Heart right ventricle (tissue), 16 donors: ENCODE measurements around the gene PLCH1. TPM values are rescaled to one million over a fixed set of nuclear protein-coding genes. Genes with fewer than 3 reads are reported as not detected.

Source experiments
- ATAC-seq, 8 donors: fragments of 200-7000 bp; cut with Tn5 transposase; one replicate each; pipeline ENCODE4 v1.9.1; 2020; ENCODE audit warnings: mild to moderate bottlenecking in 8 of 8, moderate library complexity in 8 of 8, moderate number of reproducible peaks in 1 of 8
- DNase-seq, 2 donors: peaks; one replicate each; pipeline ENCODE4 v3.0.0-alpha.2; 2020
- H3K27ac ChIP-seq, 10 donors: fragments of 200-600 bp; sonication (generic) in 2 of 10; one replicate each; pipeline versions ENCODE4 v1.5.0 to v1.8.0; 2020 to 2022; ENCODE audit warnings: mild to moderate bottlenecking in 3 of 10
- H3K27me3 ChIP-seq, 7 donors: fragments of 200-600 bp; one replicate each; pipeline ENCODE4 v1.8.0; 2021 to 2022; ENCODE audit warnings: mild to moderate bottlenecking in 2 of 7
- H3K36me3 ChIP-seq, 9 donors: fragments of 200-600 bp; sonication (generic) in 1 of 9; one replicate each; pipeline versions ENCODE4 v1.5.0 to v1.8.0; 2020 to 2022; ENCODE audit warnings: mild to moderate bottlenecking in 2 of 9
- H3K4me1 ChIP-seq, 9 donors: fragments of 200-600 bp; sonication (generic) in 1 of 9; one replicate each; pipeline versions ENCODE4 v1.5.0 to v1.8.0; 2020 to 2022; ENCODE audit warnings: mild to moderate bottlenecking in 4 of 9
- H3K4me3 ChIP-seq, 10 donors: fragments of 200-600 bp; sonication (generic) in 2 of 10; one replicate each; pipeline versions ENCODE4 v1.5.0 to v1.8.0; 2020 to 2022; ENCODE audit warnings: mild to moderate bottlenecking in 7 of 10, moderate library complexity in 2 of 10
- H3K9me3 ChIP-seq, 11 donors: fragments of 200-600 bp in 10 of 11; sonication (generic) in 2 of 11; one replicate each; pipeline versions ENCODE4 v1.5.0 to v1.8.0; 2013 to 2022; ENCODE audit warnings: mild to moderate bottlenecking in 2 of 11, control low read depth in 1 of 11, moderate library complexity in 1 of 11
- WGBS, 2 donors: extraction: QIAGEN DNeasy Blood & Tissue Kit; methylation state at CpG; one replicate each; pipeline ENCODE4 v1.1.7; 2013; ENCODE audit warnings: inconsistent platforms in 1 of 2; 5-methylcytosine and 5-hydroxymethylcytosine counted together
- intact Hi-C, 10 donors: fragments of 100-400 bp; cut with DNase I; formaldehyde crosslinking; loops; one replicate each; pipeline versions ENCODE4 v1.11.1 to v1.14.2; 2022
- polyA plus RNA-seq, 2 donors: library from polyadenylated mRNA; stranded (reverse); fragments of 200-250 nt; gene quantifications; one replicate each; pipeline ENCODE4 v1.2.3, GENCODE V29; 2013
- total RNA-seq, 10 donors: library from RNA; stranded (reverse); fragmentation: NEBNext Ultra II Directional in 3 of 10; extraction: Animal tissue kit (Norgen Biotek cat#: 25700) in 3 of 10; gene quantifications; one replicate each; pipeline versions ENCODE4 v1.2.1 to v1.2.4, GENCODE V29; 2021 to 2023
- TF ChIP-seq, protein P1 (sequence below), 9 donors: fragments of 200-600 bp; sonication (generic) in 2 of 9; IDR thresholded peaks; one replicate each; pipeline versions ENCODE4 v1.5.0 to v1.8.0; 2021 to 2022; ENCODE audit warnings: antibody characterized with exemption in 9 of 9, mild to moderate bottlenecking in 5 of 9, moderate library complexity in 1 of 9
- donor health status: Arrhythmogenic right ventricular cardiomyopathy.
- donor health status: ischemic (EF 13 %, LVEDD 7.1; RV severe dilation, severe dysfunction).
- donor health status: healthy with polysubstance abuse.
- donor health status: DM: no; HTN: yes; CAD: no.
- donor health status: DM: no; HTN: no; CAD: no.
- donor health status: ischemic (EF 25% LVEDD 6.9; RV normal size, moderate dysfunction).
- donor health status: ischemic (EF 25% LVEDD 5.7; RV mildly dilated, moderate dysfunction).
- donor health status: healthy.
- donor health status: DM: yes; HTN: yes; CAD: no.
- donor health status: Ischemic cardiomyopathy.
- donor health status: ischemic (EF 35%, LVEDD 5.7; RV mildly dilated, moderate dysfunction).
- donor health status: nonischemic (EF 11% LVEDD 7.7; RV severe dilation, severe dysfunction).
- donor health status: DM: yes; HTN: yes; CAD: no.
- donor health status: PGD.
- donor health status: ischemic (EF 29% LVEDD 5.4; RV normal size, mild dysfunction).
- donor health status: nonischemic (EF 23%, LVEDD 6.1; RV moderate dilation, normal function).

PLCH1 gene
- total and polyA plus RNA-seq, 12 donors: 0.13 to 2.1 (median 0.51) TPM

DNA sequence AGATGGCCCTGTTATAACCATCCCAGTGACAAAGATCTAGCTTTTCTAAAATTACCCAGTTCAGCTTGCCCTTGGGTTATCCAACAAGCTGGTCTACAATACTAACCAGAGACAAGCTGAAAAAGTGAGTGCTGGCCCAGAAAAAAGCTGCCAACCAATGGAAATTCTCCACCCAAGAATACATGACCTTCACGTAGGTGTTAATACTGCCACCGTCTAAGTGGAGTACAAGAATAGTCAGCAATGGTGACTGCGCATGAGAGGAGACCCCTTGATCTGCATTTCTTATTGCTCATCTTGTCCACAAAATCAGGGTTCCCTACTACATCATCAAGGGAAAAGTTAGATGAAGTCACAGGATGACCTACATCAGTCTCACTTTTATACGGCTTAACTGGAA is 15.8 kb upstream of the PLCH1 start:
- Histone ChIP-seq H3K4me3 (no peak overlapping the region), H3K9me3 (no peaks in the 10 kb centered on the region), H3K36me3 (peaks cover 0 to 33% (median 4%) of the 10 kb centered on the region in 9 donors), H3K4me1 (peaks cover 0 to 11% (median 0%) of the 10 kb centered on the region in 9 donors), H3K27ac (peak overlapping the region in 3 of 10 donors; percentile 10 to 16 (median 16)), H3K27me3 (no peaks in the 10 kb centered on the region)
- intact Hi-C loops: no loop called here
- ATAC-seq (peak in 1 of 8 donors; percentile 53), DNase-seq (no peak)
- TF ChIP-seq, protein P1, sequence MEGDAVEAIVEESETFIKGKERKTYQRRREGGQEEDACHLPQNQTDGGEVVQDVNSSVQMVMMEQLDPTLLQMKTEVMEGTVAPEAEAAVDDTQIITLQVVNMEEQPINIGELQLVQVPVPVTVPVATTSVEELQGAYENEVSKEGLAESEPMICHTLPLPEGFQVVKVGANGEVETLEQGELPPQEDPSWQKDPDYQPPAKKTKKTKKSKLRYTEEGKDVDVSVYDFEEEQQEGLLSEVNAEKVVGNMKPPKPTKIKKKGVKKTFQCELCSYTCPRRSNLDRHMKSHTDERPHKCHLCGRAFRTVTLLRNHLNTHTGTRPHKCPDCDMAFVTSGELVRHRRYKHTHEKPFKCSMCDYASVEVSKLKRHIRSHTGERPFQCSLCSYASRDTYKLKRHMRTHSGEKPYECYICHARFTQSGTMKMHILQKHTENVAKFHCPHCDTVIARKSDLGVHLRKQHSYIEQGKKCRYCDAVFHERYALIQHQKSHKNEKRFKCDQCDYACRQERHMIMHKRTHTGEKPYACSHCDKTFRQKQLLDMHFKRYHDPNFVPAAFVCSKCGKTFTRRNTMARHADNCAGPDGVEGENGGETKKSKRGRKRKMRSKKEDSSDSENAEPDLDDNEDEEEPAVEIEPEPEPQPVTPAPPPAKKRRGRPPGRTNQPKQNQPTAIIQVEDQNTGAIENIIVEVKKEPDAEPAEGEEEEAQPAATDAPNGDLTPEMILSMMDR (IDR thresholded peaks at IDR 0.05): no peak
- WGBS, 2 donors: 80 to 86% methylated on average over 4 of the region's 4 CpGs

DNA sequence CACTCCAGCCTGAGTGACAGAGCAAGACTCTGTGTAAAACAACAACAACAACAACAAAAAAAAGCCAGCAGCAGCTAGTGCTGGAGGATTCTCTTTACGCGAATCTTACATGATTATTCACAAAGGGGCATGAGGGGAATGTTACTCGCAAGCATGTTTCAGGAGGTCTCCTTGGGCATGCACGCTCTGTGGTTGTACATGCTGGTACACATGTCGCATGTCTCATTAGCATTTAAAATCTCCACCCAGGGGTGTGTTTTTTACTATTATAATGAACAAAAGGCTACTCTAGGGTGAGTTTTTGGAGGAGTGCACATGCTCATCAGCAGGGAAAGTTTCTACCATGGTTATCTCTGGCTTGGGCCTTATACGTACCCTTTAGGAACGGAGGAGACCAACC is 12.7 kb upstream of the PLCH1 start:
- DNase-seq: no peak
- WGBS, 2 donors: 92 to 97% methylated on average over 7 of the region's 7 CpGs
- no peak for ATAC-seq
- Histone ChIP-seq H3K9me3 (no peaks in the 10 kb centered on the region), H3K4me1 (peaks cover 0 to 11% (median 0%) of the 10 kb centered on the region in 9 donors), H3K36me3 (peaks cover 0 to 18% (median 0%) of the 10 kb centered on the region in 9 donors), H3K27ac (no peak overlapping the region), H3K27me3 (no peaks in the 10 kb centered on the region), H3K4me3 (no peak overlapping the region)
- intact Hi-C loops: no loop called here
- TF ChIP-seq, protein P1 (IDR thresholded peaks at IDR 0.05): no peak

DNA sequence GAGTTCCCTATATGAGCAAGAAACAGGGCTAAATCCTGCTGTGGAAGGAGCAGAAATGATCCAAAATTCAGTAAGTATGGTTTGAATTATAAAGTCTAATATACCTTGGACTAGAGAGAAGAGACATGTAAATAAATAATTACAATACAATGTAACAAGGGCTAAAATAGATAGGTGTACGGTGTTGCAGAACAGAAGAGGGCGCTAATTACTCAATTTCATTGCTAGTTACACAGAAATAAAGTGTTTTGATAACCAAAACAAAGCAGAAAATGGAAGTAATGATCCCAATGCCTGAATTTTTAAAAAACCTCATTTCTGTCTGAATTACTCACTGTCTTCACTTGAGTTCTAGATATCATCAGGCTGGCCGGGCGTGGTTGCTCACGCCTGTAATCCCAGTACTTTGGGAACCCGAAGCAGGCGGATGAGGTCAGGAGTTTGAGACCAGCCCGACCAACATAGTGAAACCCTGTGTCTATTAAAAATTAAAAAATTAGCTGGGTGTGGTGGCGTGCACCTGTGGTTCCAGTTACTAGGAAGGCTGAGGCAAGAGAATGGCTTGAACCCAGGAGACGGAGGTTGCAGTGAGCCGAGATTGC is 8.3 kb upstream of the PLCH1 start:
- no peak overlapping the region for H3K4me3 ChIP-seq
- H3K4me1 ChIP-seq: no peaks in the 10 kb centered on the region
- intact Hi-C loops: no loop called here
- H3K27ac ChIP-seq: no peak overlapping the region
- 80 to 81% methylated on average over 11 of the region's 11 CpGs for WGBS, 2 donors
- H3K36me3 ChIP-seq: peaks cover 0 to 13% (median 0%) of the 10 kb centered on the region in 9 donors
- no peaks in the 10 kb centered on the region for H3K9me3 ChIP-seq
- no peak for ATAC-seq
- peaks cover 0 to 9% (median 0%) of the 10 kb centered on the region in 7 donors for H3K27me3 ChIP-seq
- no peak for DNase-seq
- TF ChIP-seq, protein P1 (IDR thresholded peaks at IDR 0.05): peak in 6 of 9 donors; percentile 31 to 55 (median 38)

DNA sequence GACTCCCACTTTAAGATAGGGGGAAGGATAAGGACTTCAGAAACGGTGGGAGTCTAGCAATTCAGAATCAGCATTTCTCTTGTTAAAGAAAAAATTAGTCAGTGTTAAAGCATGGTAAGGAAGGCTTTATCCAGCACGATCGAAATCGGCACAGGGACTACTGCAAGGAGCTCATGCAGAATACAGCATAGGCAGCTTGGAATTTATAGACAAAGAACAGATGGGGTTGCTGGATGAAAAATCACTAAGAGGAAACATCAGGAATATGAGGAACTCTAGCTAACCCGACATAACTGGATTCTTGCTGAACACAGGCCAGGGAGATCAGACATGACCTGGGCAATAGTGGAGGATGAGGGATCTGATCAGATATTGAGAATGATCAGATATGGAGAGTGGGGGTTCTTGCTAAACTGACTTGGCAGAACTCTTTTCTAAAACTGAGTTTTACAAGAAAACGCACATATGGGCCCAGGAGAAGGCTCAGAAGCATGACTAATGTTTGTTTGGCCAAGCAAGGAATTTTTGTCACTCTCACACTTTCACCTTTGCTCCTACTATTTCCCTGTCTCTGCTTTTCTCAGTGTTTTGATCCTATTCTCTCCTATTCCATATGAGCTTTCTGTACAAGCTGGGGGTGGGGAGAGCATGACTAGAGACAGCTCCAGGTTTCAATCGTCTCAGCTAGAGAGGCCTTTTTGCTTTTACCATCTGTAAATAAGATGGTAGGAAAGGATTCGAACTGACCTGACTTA is 3.9 kb upstream of the PLCH1 start:
- no peak for DNase-seq
- ATAC-seq: no peak
- WGBS, 2 donors: 62 to 68% methylated on average over 8 of the region's 8 CpGs
- intact Hi-C loops: loop anchor here in 3 of 10 donors (10.0 kb wide), 3 partner anchors 106 to 126 kb away; partner anchors contain the start of genes GMPS (in 1 of the 3) and SLC33A1 (in 1 of the 3)
- H3K27me3 ChIP-seq: peaks cover 0 to 43% (median 8%) of the 10 kb centered on the region in 7 donors
- no peaks in the 10 kb centered on the region for H3K9me3 ChIP-seq
- peaks cover 0 to 26% (median 10%) of the 10 kb centered on the region in 9 donors for H3K4me1 ChIP-seq
- TF ChIP-seq, protein P1 (IDR thresholded peaks at IDR 0.05): no peak
- no peak overlapping the region for H3K27ac ChIP-seq
- H3K36me3 ChIP-seq: no peaks in the 10 kb centered on the region
- no peak overlapping the region for H3K4me3 ChIP-seq
